Measurements from ENCODE around the gene ATF1.

The ATF1 gene

DNA sequence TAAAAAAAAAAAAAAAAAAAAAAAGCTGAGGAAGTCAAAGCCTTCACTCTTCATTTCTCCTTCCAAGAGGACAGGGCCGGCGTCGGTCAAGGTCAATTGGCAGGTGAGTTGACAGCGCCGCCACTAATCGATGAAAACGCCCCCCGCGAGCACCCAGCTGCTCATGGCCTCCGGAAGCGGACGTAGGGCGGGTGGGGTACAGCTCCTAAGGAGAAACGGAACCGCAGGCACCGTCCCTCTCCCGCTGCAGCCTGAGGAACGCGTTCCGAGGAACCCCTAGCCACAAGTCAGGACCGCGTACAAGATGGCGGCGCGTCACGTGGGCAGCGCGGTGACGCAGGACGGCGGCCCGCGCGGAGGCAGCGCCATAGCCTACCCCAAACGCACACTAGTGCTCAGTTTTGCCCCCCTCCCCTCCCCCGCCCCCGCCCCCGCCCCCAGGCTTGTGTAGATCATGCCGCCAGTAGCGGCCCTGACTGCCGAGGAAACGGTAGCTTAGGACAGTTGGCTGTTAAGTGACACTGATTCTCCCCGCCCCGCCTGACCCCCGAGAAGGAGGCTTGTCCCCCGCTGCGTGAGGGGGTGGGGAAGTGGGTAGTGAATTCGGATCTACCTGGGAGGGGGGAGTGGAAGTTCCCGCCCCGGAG, at the start of gene ATF1:
TSS of gene ATF1 (plus strand) at position 463 of the 647 bp plus-strand sequence. CDS start 16,045 bp downstream, outside the sequence.
- peak; percentile 96 for DNase-seq
- TF ChIP-seq GATA1 (IDR thresholded peaks at IDR 0.05; ENCODE audit: low read depth, low read length): no peak
- peak; percentile 86 for TF ChIP-seq POLR2A (IDR thresholded peaks at IDR 0.05; ENCODE audit: low read length)

DNA sequence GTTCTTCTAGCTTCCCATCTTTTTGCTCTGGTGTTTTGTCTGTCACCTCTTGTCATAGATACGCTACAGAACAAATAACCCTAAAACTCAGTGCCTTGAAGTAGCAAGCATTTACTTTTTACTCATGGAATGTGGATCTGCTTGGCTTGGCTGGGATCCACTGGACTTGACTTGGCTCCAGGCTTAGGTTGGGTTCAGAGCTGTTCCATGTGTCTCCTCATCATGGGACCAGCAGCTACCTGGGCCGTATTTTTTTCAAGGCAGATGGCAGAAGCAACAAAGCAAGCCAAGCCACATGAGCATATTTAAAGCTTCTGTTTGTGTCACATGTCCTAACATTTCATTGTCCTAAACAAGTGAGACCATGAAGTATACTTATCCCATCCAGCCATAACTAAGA, 48.7 kb upstream of the ATF1 start:
- TF ChIP-seq GATA1 (IDR thresholded peaks at IDR 0.05; ENCODE audit: low read depth, low read length) (no peak), POLR2A (IDR thresholded peaks at IDR 0.05; ENCODE audit: low read length) (no peak)
- DNase-seq: no peak

DNA sequence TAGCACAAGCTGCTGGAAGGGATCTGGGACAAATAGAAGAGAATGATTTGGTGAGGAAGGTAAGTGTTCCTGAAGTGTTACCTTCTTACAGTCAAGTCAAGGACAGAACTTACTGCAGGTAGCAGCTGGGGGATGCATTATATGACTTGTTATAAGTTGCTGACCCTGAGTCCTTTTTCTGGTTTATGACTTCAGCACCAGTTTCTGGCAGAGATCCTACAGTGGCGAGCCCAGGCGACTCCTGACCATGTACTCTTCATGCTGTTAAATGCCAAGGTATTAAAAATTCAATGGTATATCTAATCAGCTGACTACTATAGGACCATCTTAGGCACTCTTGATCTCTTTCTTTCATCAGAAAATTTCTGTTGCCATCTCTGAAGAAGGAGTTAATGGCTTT, 45.1 kb upstream of the ATF1 start:
- DNase-seq: peak in 1 of 2 experiments; percentile 5
- TF ChIP-seq GATA1 (IDR thresholded peaks at IDR 0.05; ENCODE audit: low read depth, low read length): no peak
- TF ChIP-seq POLR2A (IDR thresholded peaks at IDR 0.05; ENCODE audit: low read length): no peak

- TF ChIP-seq POLR2A (IDR thresholded peaks at IDR 0.05; ENCODE audit: low read length): no peak
- TF ChIP-seq GATA1 (IDR thresholded peaks at IDR 0.05; ENCODE audit: low read depth, low read length): no peak
Observed at GRCh38 chr12:50720085-50720484, 43.8 kb upstream of the ATF1 start.

GRCh38 chr12:50720501-50720900, 43.4 kb upstream of the ATF1 start:
- DNase-seq: no peak
- no peak for TF ChIP-seq POLR2A (IDR thresholded peaks at IDR 0.05; ENCODE audit: low read length)
- no peak for TF ChIP-seq GATA1 (IDR thresholded peaks at IDR 0.05; ENCODE audit: low read depth, low read length)

More at GRCh38 chr12:50720085-50720484, 43.8 kb upstream of the ATF1 start:
- no peak for DNase-seq

DNA sequence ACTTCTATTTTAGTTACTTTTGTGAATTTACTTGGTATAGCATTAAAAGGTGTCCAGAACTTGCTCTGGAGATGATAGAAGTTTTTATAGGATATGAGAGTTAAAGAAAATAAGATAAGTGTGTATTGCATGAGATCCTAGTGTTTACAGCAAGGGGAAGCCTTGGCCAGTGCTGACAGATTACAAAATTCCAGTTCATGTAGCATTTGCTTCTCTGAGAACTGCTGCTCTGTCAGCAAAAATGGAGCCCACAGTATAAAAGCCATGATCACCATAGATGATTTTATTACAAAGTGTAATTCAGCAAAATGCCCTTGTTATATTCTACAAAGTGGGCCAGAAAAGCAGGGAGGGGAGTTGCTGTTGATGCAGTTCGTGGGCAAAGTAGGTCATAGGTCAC, 40.0 kb upstream of the ATF1 start:
- no peak for TF ChIP-seq GATA1 (IDR thresholded peaks at IDR 0.05; ENCODE audit: low read depth, low read length)
- no peak for TF ChIP-seq POLR2A (IDR thresholded peaks at IDR 0.05; ENCODE audit: low read length)

DNA sequence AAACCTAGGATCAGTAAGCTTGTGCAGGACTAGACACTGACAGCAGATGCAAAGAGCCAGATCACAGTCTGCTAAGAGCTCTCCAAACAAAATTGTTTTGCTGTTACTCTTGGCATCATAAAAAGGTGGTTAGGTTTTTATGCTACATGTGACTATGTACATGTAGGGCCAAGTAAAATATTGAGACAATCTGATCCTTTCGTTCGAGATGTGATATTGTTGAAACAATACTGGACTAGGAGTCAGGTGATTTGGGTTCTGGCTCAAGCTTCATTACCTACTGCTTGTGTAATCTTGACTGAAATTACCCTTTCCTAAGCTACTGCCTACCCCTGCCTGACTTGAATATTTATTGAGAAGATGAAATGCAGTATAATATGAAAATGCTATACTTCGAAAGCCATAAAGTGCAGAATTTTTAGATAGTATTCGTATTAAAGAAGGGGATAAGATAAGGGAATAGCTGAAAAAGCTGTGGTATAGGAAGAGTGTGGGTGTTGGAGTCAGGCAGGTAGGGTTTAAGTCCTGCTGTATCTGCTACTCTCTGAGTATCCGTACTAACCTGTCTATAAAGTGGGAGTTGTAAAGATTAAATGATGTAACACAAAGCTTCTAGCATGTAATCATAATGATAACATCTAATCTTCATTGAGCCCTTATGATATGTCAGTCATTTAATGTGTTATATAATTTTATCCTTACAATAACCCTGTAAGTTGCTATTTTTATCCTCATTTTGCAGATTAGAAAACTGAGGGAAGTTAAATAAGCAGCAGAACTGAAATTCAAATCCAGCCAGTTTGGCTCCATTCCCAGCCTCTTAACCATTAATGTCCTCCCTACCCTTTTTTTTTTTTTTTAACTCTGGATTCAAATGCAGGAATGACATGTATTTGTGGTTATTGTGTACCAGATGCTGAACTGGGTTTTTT, 38.6 kb upstream of the ATF1 start:
- no peak for DNase-seq
- TF ChIP-seq GATA1 (IDR thresholded peaks at IDR 0.05; ENCODE audit: low read depth, low read length) (no peak), POLR2A (IDR thresholded peaks at IDR 0.05; ENCODE audit: low read length) (no peak)

More for the DNA sequence above, 40.0 kb upstream of the ATF1 start:
- no peak for DNase-seq

DNA sequence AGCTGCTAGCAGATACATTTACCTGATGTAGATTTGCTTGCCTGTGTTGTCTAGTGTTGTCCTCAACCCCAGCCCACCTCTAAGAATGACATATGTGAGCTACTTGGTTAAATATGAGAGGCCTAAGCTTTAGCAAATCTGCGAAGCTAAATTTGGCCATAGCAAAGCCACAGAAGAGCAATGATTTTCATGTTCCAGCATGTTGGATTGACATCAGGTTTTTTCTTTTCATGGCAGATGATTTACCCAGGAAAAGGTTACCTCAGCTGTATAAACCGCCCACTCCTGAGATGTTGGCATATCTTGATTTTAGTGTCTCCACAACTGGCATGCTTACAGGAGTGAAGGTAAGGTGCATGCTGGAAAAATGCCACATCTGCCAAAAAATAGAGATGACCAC, 36.4 kb upstream of the ATF1 start:
- TF ChIP-seq GATA1 (IDR thresholded peaks at IDR 0.05; ENCODE audit: low read depth, low read length): no peak
- no peak for TF ChIP-seq POLR2A (IDR thresholded peaks at IDR 0.05; ENCODE audit: low read length)
- no peak for DNase-seq

- no peak for DNase-seq
- no peak for TF ChIP-seq POLR2A (IDR thresholded peaks at IDR 0.05; ENCODE audit: low read length)
- TF ChIP-seq GATA1 (IDR thresholded peaks at IDR 0.05; ENCODE audit: low read depth, low read length): no peak
Observed at GRCh38 chr12:50728417-50728816, 35.5 kb upstream of the ATF1 start.

GRCh38 chr12:50728841-50729240, 35.1 kb upstream of the ATF1 start:
- TF ChIP-seq POLR2A (IDR thresholded peaks at IDR 0.05; ENCODE audit: low read length) (no peak), GATA1 (IDR thresholded peaks at IDR 0.05; ENCODE audit: low read depth, low read length) (no peak)
- DNase-seq: no peak

DNA sequence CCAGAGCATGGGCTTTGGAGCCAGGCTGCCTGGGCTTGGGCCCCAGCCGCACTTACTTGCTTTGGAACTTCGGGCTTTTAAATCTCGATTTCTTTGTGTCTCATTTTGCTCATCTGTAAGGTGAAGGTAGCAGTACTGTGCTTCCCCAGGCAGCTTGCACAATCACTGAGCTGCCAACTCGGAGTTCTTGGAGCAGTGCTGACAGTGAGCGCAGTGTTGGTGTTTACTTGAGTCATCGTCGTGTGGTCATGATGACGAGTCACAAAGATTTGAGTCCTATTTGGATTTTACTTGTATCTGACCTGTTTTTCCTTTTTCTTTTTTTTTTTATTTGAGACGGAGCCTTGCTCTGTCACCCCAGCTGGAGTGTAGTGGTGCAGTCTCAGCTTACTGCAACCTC, 31.3 kb upstream of the ATF1 start:
- DNase-seq: peak in 1 of 2 experiments; percentile 40

DNA sequence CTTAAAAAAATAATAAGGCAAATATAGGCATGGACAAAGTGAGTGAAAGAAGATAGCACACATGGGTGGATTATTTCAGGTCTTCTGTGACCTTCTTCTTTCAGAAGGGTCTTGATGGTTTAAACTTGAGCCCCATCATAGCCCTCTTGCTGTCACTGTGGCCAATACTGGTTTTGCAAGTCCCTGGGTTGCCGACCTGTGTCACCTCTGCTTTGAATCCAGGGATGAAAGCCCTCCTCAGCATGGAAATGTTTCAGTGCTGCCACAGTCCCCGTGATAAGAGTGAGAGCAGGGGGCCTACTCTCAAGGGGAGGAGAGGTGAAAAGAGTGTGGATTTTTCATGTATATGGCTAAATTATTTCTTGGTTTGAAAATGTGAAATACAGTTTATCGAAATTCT, 30.2 kb upstream of the ATF1 start:
- no peak for TF ChIP-seq GATA1 (IDR thresholded peaks at IDR 0.05; ENCODE audit: low read depth, low read length)
- no peak for TF ChIP-seq POLR2A (IDR thresholded peaks at IDR 0.05; ENCODE audit: low read length)
- no peak for DNase-seq

More for the DNA sequence above, 31.3 kb upstream of the ATF1 start:
- TF ChIP-seq POLR2A (IDR thresholded peaks at IDR 0.05; ENCODE audit: low read length) (no peak), GATA1 (IDR thresholded peaks at IDR 0.05; ENCODE audit: low read depth, low read length) (no peak)

- peak; percentile 42 to 61 for DNase-seq
Observed at GRCh38 chr12:50734409-50735263, 29.3 kb upstream of the ATF1 start.

More at GRCh38 chr12:50734409-50735263, 29.3 kb upstream of the ATF1 start:
- TF ChIP-seq POLR2A (IDR thresholded peaks at IDR 0.05; ENCODE audit: low read length): no peak
- TF ChIP-seq GATA1 (IDR thresholded peaks at IDR 0.05; ENCODE audit: low read depth, low read length): no peak
